ENCODE data around the gene UGT1A9.

DNA sequence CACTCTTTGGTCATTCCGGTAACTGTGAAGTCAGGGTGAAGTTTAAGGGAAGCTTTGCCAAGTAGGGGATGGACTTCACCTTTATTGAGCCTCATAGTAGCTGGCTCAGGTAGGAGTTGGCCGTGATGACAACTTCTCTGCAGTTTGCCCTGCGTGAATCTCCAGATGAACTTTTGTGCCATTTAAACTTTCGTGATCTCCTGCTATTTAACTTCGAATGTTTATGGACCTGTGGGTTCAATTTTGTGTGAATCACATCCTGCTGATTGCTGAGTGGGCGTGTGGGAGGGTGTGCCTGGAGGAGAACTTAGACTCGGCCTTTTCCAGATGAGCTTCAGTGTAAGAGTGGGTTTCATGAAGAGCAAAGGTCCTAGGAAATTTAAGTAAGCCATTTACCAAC, 92.6 kb downstream of the UGT1A9 start:
- TF ChIP-seq POLR2AphosphoS5 (IDR thresholded peaks at IDR 0.05; ENCODE audit: low read depth, low read length) = no peak
- TF ChIP-seq, protein P1, sequence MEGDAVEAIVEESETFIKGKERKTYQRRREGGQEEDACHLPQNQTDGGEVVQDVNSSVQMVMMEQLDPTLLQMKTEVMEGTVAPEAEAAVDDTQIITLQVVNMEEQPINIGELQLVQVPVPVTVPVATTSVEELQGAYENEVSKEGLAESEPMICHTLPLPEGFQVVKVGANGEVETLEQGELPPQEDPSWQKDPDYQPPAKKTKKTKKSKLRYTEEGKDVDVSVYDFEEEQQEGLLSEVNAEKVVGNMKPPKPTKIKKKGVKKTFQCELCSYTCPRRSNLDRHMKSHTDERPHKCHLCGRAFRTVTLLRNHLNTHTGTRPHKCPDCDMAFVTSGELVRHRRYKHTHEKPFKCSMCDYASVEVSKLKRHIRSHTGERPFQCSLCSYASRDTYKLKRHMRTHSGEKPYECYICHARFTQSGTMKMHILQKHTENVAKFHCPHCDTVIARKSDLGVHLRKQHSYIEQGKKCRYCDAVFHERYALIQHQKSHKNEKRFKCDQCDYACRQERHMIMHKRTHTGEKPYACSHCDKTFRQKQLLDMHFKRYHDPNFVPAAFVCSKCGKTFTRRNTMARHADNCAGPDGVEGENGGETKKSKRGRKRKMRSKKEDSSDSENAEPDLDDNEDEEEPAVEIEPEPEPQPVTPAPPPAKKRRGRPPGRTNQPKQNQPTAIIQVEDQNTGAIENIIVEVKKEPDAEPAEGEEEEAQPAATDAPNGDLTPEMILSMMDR (IDR thresholded peaks at IDR 0.05) = no peak
- TF ChIP-seq JUND (IDR thresholded peaks at IDR 0.05) = no peak
- TF ChIP-seq RFX5 (IDR thresholded peaks at IDR 0.05; ENCODE audit: low read length) = no peak
